OCI-LY1 (cell line): Measurements from ENCODE around the gene POLE.

Source experiments
- EZH2 ChIP-seq: fragments of 200-600 bp; sonication (generic), shearing (Covaris generic); IDR thresholded peaks from 2 replicates; pipeline ENCODE4 v1.8.0; 2017; ENCODE audit warnings: borderline replicate concordance, mixed run types, mild to moderate bottlenecking, antibody characterized with exemption, low read length, moderate library complexity, mixed read lengths
- TF ChIP-seq, protein P1 (sequence below): fragments of 200-600 bp; sonication (generic), shearing (Covaris generic); IDR thresholded peaks from 2 replicates; pipeline ENCODE4 v1.5.1; 2017; ENCODE audit warnings: mild to moderate bottlenecking, antibody characterized with exemption, low read length, moderate library complexity, mixed read lengths

GRCh38 chr12:132700212-132700822, 13.2 kb upstream of the POLE start:
- TF ChIP-seq, protein P1, sequence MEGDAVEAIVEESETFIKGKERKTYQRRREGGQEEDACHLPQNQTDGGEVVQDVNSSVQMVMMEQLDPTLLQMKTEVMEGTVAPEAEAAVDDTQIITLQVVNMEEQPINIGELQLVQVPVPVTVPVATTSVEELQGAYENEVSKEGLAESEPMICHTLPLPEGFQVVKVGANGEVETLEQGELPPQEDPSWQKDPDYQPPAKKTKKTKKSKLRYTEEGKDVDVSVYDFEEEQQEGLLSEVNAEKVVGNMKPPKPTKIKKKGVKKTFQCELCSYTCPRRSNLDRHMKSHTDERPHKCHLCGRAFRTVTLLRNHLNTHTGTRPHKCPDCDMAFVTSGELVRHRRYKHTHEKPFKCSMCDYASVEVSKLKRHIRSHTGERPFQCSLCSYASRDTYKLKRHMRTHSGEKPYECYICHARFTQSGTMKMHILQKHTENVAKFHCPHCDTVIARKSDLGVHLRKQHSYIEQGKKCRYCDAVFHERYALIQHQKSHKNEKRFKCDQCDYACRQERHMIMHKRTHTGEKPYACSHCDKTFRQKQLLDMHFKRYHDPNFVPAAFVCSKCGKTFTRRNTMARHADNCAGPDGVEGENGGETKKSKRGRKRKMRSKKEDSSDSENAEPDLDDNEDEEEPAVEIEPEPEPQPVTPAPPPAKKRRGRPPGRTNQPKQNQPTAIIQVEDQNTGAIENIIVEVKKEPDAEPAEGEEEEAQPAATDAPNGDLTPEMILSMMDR, result no peak
- no peak for TF ChIP-seq EZH2
